GM12878 (cell line): ENCODE results near the gene SCARF1. TPM values are rescaled to one million over a fixed set of nuclear protein-coding genes. Genes with fewer than 3 reads are reported as not detected.

Experiments
- ASH2L ChIP-seq: fragments of 300-600, 200-600 bp; sonication (generic); IDR thresholded peaks from 2 replicates; pipeline ENCODE4 v1.6.1; 2017; ENCODE audit warnings: low read depth, mild to moderate bottlenecking, borderline replicate concordance
- CBFB ChIP-seq: IDR thresholded peaks from 2 replicates; pipeline ENCODE4 v1.6.1; 2016; ENCODE audit warnings: antibody characterized with exemption, low read depth
- CEBPB ChIP-seq, 2 experiments: fragments of 150-350 bp in 1 of 2; IDR thresholded peaks; 2 replicates each; pipeline ENCODE4 v1.6.1; 2012 to 2014; ENCODE audit warnings: low read depth in 2 of 2, low read length in 2 of 2, borderline replicate concordance in 1 of 2, inconsistent platforms in 1 of 2
- FOXK2 ChIP-seq: fragments of 450-650 bp; IDR thresholded peaks from 2 replicates; pipeline ENCODE4 v1.6.1; 2017; ENCODE audit warnings: mild to moderate bottlenecking, moderate library complexity
- MTA3 ChIP-seq: IDR thresholded peaks from 2 replicates; pipeline ENCODE4 v1.6.1; 2012; ENCODE audit warnings: low read length, inconsistent platforms, borderline replicate concordance
- RAD21 ChIP-seq: IDR thresholded peaks from 2 replicates; pipeline ENCODE4 v1.6.1; 2011; ENCODE audit warnings: mild to moderate bottlenecking, low read depth, low read length, moderate library complexity; ENCODE audit not compliant: insufficient read depth
- RELA ChIP-seq: fragments of 450-650 bp; IDR thresholded peaks from 2 replicates; pipeline ENCODE4 v1.8.0; 2014; ENCODE audit warnings: borderline replicate concordance; ENCODE audit not compliant: partially characterized antibody
- SP1 ChIP-seq: IDR thresholded peaks from one replicate; pipeline ENCODE4 v1.6.1; 2011; ENCODE audit warnings: low read depth, low read length
- ZNF207 ChIP-seq: fragments of 450-650 bp; IDR thresholded peaks from 2 replicates; pipeline ENCODE4 v1.6.1; 2014; ENCODE audit warnings: antibody characterized with exemption, mild to moderate bottlenecking, borderline replicate concordance
- polyA plus RNA-seq, 11 experiments: library from polyadenylated mRNA; depleted of rRNA in 4 of 11; unstranded in 6 of 11; stranded (reverse) in 5 of 11; fragments of >200 nt; fragmentation: Nextera tagmentation in 4 of 11; fragmentation: Illumina TruSeq in 1 of 11; extraction: Ambion mirVana in 4 of 11; extraction: Trizol in 1 of 11; gene quantifications; 1 replicate in 1 of 11; 2 replicates in 10 of 11; pipeline versions ENCODE4 v1.2.1 to v1.2.3, GENCODE V29; 2011 to 2016; ENCODE audit warnings: inconsistent platforms in 2 of 11, missing spikeins in 2 of 11, low read depth in 1 of 11
- total RNA-seq, 4 experiments: library from RNA; depleted of rRNA in 3 of 4; stranded (reverse); fragments of >200 nt in 3 of 4; fragmentation: Illumina TruSeq in 1 of 4; extraction: Trizol in 1 of 4; gene quantifications; 2 replicates each; pipeline versions ENCODE4 v1.2.1 to v1.2.3, GENCODE V29; 2013 to 2021
- TF ChIP-seq, protein P1 (sequence below): fragments of 450-650 bp; IDR thresholded peaks from 2 replicates; pipeline ENCODE4 v1.6.1; 2016; ENCODE audit warnings: mild to moderate bottlenecking
- TF ChIP-seq, protein P2 (sequence below): IDR thresholded peaks from 2 replicates; pipeline ENCODE4 v1.6.1; 2011; ENCODE audit warnings: low read depth, low read length, improper control_type of control experiment, borderline replicate concordance
- TF ChIP-seq, protein P3 (sequence below): fragments of 450-650 bp; formaldehyde crosslinking; IDR thresholded peaks from 2 replicates; pipeline ENCODE4 v1.5.0; 2022; ENCODE audit warnings: mild to moderate bottlenecking, missing genetic modification characterization
- TF ChIP-seq, protein P4 (sequence below): IDR thresholded peaks from 2 replicates; pipeline ENCODE4 v1.6.1; 2012; ENCODE audit warnings: low read depth, low read length, improper control_type of control experiment
- TF ChIP-seq, protein P5 (sequence below): IDR thresholded peaks from 2 replicates; pipeline ENCODE4 v1.6.1; 2012; ENCODE audit warnings: low read length, inconsistent platforms
- TF ChIP-seq, protein P6 (sequence below): IDR thresholded peaks from 2 replicates; pipeline ENCODE4 v1.6.1; 2012; ENCODE audit warnings: mild to moderate bottlenecking, low read depth, low read length

SCARF1 gene
- total and polyA plus RNA-seq, 10 of the 15 experiments (the other 5 are each of a cell fraction or from before 2014, with no cell fraction given), result 0.10 to 1.7 (median 0.43) TPM

DNA sequence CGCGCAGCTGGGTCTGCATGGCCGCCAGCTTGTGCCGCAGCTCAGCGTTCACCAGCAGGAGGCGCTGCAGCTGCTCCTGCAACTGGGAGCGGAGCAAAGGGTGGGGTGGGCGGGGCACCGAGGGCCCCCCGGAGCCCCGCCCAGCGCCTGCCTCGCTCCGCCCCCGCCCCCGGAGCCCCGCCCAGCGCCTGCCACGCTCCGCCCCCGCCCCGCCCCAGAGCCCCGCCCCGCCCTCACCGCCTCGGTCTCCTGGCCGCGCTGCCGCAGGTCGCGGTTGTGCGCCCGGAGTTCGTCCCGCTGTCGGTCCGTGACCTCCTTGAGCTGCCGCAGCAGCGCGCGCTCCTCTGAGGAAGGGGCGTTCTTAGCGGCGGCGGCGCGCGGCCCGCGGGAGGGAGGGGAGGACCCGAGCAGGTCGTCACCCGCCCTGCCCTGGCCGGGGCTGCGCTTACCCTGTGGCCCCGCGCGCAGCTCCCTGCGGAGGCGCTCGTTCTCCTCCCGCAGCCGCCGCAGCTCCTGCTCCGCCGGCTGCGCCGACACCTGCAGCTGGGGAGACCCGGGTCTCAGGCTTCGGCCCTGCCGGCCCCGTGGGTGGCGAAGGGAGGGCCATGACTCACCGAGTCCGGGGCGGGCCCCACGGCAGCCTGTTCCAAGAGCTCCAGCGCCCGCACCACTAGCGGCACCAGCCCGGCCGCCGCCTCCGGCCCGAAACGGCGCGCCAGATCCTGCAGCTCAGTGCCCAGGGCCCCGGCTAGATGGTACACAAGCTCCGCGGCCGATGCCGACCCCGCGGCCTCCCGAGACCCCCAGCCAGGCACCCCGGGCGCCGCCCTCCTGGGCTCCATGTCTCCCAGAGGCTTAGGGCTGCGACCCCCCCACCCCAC is 3.7 kb upstream of the SCARF1 start (continued):
- TF ChIP-seq, protein P1, sequence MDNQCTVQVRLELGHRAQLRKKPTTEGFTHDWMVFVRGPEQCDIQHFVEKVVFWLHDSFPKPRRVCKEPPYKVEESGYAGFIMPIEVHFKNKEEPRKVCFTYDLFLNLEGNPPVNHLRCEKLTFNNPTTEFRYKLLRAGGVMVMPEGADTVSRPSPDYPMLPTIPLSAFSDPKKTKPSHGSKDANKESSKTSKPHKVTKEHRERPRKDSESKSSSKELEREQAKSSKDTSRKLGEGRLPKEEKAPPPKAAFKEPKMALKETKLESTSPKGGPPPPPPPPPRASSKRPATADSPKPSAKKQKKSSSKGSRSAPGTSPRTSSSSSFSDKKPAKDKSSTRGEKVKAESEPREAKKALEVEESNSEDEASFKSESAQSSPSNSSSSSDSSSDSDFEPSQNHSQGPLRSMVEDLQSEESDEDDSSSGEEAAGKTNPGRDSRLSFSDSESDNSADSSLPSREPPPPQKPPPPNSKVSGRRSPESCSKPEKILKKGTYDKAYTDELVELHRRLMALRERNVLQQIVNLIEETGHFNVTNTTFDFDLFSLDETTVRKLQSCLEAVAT, result no peak
- TF ChIP-seq, protein P2, sequence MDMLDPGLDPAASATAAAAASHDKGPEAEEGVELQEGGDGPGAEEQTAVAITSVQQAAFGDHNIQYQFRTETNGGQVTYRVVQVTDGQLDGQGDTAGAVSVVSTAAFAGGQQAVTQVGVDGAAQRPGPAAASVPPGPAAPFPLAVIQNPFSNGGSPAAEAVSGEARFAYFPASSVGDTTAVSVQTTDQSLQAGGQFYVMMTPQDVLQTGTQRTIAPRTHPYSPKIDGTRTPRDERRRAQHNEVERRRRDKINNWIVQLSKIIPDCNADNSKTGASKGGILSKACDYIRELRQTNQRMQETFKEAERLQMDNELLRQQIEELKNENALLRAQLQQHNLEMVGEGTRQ, result no peak
- TF ChIP-seq ZNF207, result peak; percentile 78; the same call in 1 of the 2 replicates
- no peak for TF ChIP-seq CBFB
- peak; percentile 36 for TF ChIP-seq SP1
- no peak for TF ChIP-seq CEBPB (IDR thresholded peaks at IDR 0.05; ENCODE audit: borderline replicate concordance in 1 of 2, low read depth in 2 of 2, low read length in 2 of 2)
- TF ChIP-seq RAD21, result peak; percentile 57
- TF ChIP-seq, protein P3, sequence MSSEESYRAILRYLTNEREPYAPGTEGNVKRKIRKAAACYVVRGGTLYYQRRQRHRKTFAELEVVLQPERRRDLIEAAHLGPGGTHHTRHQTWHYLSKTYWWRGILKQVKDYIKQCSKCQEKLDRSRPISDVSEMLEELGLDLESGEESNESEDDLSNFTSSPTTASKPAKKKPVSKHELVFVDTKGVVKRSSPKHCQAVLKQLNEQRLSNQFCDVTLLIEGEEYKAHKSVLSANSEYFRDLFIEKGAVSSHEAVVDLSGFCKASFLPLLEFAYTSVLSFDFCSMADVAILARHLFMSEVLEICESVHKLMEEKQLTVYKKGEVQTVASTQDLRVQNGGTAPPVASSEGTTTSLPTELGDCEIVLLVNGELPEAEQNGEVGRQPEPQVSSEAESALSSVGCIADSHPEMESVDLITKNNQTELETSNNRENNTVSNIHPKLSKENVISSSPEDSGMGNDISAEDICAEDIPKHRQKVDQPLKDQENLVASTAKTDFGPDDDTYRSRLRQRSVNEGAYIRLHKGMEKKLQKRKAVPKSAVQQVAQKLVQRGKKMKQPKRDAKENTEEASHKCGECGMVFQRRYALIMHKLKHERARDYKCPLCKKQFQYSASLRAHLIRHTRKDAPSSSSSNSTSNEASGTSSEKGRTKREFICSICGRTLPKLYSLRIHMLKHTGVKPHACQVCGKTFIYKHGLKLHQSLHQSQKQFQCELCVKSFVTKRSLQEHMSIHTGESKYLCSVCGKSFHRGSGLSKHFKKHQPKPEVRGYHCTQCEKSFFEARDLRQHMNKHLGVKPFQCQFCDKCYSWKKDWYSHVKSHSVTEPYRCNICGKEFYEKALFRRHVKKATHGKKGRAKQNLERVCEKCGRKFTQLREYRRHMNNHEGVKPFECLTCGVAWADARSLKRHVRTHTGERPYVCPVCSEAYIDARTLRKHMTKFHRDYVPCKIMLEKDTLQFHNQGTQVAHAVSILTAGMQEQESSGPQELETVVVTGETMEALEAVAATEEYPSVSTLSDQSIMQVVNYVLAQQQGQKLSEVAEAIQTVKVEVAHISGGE, result no peak
- TF ChIP-seq FOXK2, result no peak
- TF ChIP-seq MTA3, result no peak
- TF ChIP-seq, protein P4, sequence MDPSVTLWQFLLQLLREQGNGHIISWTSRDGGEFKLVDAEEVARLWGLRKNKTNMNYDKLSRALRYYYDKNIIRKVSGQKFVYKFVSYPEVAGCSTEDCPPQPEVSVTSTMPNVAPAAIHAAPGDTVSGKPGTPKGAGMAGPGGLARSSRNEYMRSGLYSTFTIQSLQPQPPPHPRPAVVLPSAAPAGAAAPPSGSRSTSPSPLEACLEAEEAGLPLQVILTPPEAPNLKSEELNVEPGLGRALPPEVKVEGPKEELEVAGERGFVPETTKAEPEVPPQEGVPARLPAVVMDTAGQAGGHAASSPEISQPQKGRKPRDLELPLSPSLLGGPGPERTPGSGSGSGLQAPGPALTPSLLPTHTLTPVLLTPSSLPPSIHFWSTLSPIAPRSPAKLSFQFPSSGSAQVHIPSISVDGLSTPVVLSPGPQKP, result no peak
- TF ChIP-seq, protein P5, sequence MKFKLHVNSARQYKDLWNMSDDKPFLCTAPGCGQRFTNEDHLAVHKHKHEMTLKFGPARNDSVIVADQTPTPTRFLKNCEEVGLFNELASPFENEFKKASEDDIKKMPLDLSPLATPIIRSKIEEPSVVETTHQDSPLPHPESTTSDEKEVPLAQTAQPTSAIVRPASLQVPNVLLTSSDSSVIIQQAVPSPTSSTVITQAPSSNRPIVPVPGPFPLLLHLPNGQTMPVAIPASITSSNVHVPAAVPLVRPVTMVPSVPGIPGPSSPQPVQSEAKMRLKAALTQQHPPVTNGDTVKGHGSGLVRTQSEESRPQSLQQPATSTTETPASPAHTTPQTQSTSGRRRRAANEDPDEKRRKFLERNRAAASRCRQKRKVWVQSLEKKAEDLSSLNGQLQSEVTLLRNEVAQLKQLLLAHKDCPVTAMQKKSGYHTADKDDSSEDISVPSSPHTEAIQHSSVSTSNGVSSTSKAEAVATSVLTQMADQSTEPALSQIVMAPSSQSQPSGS, result no peak
- no peak for TF ChIP-seq ASH2L
- TF ChIP-seq, protein P6, sequence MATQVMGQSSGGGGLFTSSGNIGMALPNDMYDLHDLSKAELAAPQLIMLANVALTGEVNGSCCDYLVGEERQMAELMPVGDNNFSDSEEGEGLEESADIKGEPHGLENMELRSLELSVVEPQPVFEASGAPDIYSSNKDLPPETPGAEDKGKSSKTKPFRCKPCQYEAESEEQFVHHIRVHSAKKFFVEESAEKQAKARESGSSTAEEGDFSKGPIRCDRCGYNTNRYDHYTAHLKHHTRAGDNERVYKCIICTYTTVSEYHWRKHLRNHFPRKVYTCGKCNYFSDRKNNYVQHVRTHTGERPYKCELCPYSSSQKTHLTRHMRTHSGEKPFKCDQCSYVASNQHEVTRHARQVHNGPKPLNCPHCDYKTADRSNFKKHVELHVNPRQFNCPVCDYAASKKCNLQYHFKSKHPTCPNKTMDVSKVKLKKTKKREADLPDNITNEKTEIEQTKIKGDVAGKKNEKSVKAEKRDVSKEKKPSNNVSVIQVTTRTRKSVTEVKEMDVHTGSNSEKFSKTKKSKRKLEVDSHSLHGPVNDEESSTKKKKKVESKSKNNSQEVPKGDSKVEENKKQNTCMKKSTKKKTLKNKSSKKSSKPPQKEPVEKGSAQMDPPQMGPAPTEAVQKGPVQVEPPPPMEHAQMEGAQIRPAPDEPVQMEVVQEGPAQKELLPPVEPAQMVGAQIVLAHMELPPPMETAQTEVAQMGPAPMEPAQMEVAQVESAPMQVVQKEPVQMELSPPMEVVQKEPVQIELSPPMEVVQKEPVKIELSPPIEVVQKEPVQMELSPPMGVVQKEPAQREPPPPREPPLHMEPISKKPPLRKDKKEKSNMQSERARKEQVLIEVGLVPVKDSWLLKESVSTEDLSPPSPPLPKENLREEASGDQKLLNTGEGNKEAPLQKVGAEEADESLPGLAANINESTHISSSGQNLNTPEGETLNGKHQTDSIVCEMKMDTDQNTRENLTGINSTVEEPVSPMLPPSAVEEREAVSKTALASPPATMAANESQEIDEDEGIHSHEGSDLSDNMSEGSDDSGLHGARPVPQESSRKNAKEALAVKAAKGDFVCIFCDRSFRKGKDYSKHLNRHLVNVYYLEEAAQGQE, result no peak
- no peak for TF ChIP-seq RELA
